ENCODE data around the gene PEX16.

- TF ChIP-seq POLR2A (IDR thresholded peaks at IDR 0.05) (no peak), EP300 (IDR thresholded peaks at IDR 0.05) (no peak)
These were observed 10.6 kb downstream of the PEX16 start, which contains the start of gene FREY1 for GRCh38 chr11:45906965-45907611.

Data from stomach (tissue), 4 donors.